OCI-LY1 (cell line): Measurements from ENCODE around the gene SLC38A3.

Source experiments
- CTCF ChIP-seq: fragments of 200-600 bp; sonication (generic), shearing (Covaris generic); IDR thresholded peaks from 2 replicates; pipeline ENCODE4 v1.5.1; 2017; ENCODE audit warnings: mild to moderate bottlenecking, antibody characterized with exemption, low read length, moderate library complexity, mixed read lengths
- EZH2 ChIP-seq: fragments of 200-600 bp; sonication (generic), shearing (Covaris generic); IDR thresholded peaks from 2 replicates; pipeline ENCODE4 v1.8.0; 2017; ENCODE audit warnings: borderline replicate concordance, mixed run types, mild to moderate bottlenecking, antibody characterized with exemption, low read length, moderate library complexity, mixed read lengths

- no peak for TF ChIP-seq CTCF
- TF ChIP-seq EZH2, result no peak
Observed at GRCh38 chr3:50237754-50238548, 32.9 kb downstream of the SLC38A3 start.
